ENCODE data around the gene GET3. TPM values are rescaled to one million over a fixed set of nuclear protein-coding genes. Genes with fewer than 3 reads are reported as not detected.

Gene GET3
- total and polyA plus RNA-seq, 2 of the 4 experiments (the other 2 are of a cell fraction): 129 to 152 TPM

DNA sequence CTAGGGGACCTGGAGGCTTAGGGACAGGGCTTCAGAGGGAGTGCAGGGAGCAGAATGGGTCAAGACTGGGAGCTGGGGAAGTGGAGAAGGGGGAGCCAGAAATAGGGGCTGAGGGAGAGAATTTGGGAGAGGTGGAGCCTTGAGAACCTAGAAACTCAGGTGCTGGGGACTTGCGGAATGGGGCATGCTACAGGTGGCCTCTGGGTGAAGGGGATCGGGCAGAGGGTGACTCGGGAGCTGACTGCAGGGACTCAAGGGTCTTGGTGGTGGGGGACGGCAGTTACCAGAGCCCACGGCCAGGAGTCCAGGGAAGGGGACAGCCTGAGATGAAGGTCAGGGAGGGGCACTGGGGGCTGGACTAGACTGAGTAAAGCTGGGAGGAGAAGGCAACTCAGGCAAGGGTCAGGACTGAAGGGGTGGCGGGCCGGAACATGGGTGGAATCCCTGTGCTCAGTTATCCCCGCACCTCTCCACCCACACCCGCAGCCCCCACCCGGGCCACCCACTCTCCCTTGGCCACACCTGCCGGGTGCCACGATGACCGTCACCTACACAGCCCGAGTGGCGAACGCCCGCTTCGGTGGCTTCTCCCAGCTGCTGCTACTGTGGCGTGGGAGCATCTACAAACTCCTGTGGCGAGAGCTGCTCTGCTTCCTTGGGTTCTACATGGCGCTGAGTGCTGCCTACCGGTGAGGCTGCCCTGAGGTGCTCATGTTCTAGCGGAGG, 14.9 kb downstream of the GET3 start:
- 75% methylated on average over 5 of the region's 23 CpGs; no CpG with 5 or more reads in 1 of the 2 experiments for WGBS, 2 experiments (ENCODE audit: extremely low coverage in 2 of 2, insufficient read length in 1 of 2)
- Histone ChIP-seq H2AK9ac (replicated peaks; ENCODE audit: low read depth, low read length, poor library complexity) (no peak overlapping the region), H2BK5ac (ENCODE audit: low read depth, low read length, poor library complexity, severe bottlenecking) (no peak overlapping the region), H3K9me1 (ENCODE audit: insufficient read depth, low read length) (no peaks in the 10 kb centered on the region), H3K9me3 (ENCODE audit: control insufficient read depth, insufficient read depth, low read length) (peaks cover 5% of the 10 kb centered on the region; the same call in 1 of the 2 replicates), H4K8ac (ENCODE audit: low read depth in 2 of 2, low read length in 2 of 2) (no peak overlapping the region), H4K20me1 (ENCODE audit: insufficient read depth, low read length) (no peaks in the 10 kb centered on the region), H2BK15ac (ENCODE audit: low read depth, low read length) (no peak overlapping the region), H3K18ac (ENCODE audit: low read depth, low read length) (no peak overlapping the region), H3K56ac (ENCODE audit: extremely low read depth, insufficient read depth, low read length) (no peak overlapping the region), H2AK5ac (ENCODE audit: low read depth, low read length) (no peak overlapping the region), H2BK20ac (ENCODE audit: low read depth, low read length) (no peak overlapping the region), H3K79me1 (ENCODE audit: low read depth in 1 of 2, low read length in 2 of 2) (no peaks in the 10 kb centered on the region; a peak in 1 of 4 replicates), H3K4me1 (ENCODE audit: control insufficient read depth, insufficient read depth, low read length) (peaks cover 3% of the 10 kb centered on the region; the same call in 1 of the 2 replicates), H3K36me3 (ENCODE audit: control insufficient read depth, insufficient read depth, low read length) (peaks cover 7% of the 10 kb centered on the region), H3K9ac (ENCODE audit: low read depth, low read length) (no peak overlapping the region), H3K4me2 (ENCODE audit: low read depth, low read length) (no peak overlapping the region), H3K23ac (ENCODE audit: low read depth, low read length) (no peak overlapping the region), H3K27ac (ENCODE audit: insufficient read depth, low read length) (no peak overlapping the region), H2AFZ (replicated peaks; ENCODE audit: low read length, poor library complexity) (no peak overlapping the region), H4K5ac (ENCODE audit: low read depth, low read length) (no peak overlapping the region), H3K14ac (replicated peaks; ENCODE audit: low read depth, low read length) (no peak overlapping the region), H3K4ac (ENCODE audit: low read depth, low read length) (no peak overlapping the region), H2BK120ac (ENCODE audit: low read depth, low read length) (no peak overlapping the region), H3K27me3 (ENCODE audit: control insufficient read depth, insufficient read depth, low read length) (peaks cover 26% of the 10 kb centered on the region), H4K91ac (ENCODE audit: insufficient read depth, low read depth, low read length) (no peak overlapping the region), H3K4me3 (ENCODE audit: insufficient read depth, low read depth, low read length) (no peak overlapping the region)
- in situ Hi-C loops (cut with MboI; ENCODE audit: low sequenced_read_pairs) (no loop called here), intact Hi-C loops (cut with micrococcal nuclease) (no loop called here), dilution Hi-C loops (cut with HindIII; ENCODE audit: low sequenced_read_pairs, unreplicated experiment) (no loop called here)
- ChIA-PET POLR2A (ENCODE audit: unreplicated experiment) (no interaction called here), CTCF (no interaction called here)
- TF ChIP-seq, protein P1, sequence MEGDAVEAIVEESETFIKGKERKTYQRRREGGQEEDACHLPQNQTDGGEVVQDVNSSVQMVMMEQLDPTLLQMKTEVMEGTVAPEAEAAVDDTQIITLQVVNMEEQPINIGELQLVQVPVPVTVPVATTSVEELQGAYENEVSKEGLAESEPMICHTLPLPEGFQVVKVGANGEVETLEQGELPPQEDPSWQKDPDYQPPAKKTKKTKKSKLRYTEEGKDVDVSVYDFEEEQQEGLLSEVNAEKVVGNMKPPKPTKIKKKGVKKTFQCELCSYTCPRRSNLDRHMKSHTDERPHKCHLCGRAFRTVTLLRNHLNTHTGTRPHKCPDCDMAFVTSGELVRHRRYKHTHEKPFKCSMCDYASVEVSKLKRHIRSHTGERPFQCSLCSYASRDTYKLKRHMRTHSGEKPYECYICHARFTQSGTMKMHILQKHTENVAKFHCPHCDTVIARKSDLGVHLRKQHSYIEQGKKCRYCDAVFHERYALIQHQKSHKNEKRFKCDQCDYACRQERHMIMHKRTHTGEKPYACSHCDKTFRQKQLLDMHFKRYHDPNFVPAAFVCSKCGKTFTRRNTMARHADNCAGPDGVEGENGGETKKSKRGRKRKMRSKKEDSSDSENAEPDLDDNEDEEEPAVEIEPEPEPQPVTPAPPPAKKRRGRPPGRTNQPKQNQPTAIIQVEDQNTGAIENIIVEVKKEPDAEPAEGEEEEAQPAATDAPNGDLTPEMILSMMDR (conservative IDR thresholded peaks at IDR 0.05; ENCODE audit: low read depth, low read length): no peak
- TF ChIP-seq FOS (IDR thresholded peaks at IDR 0.05; ENCODE audit: low read depth, low read length) (no peak), CHD1 (IDR thresholded peaks at IDR 0.05; ENCODE audit: low read depth, low read length) (no peak), NFE2L2 (IDR thresholded peaks at IDR 0.05; ENCODE audit: low read depth, low read length) (no peak), CEBPB (IDR thresholded peaks at IDR 0.05; ENCODE audit: low read depth, low read length) (no peak), MAFK (IDR thresholded peaks at IDR 0.05; ENCODE audit: low read depth, low read length) (no peak), SMC3 (IDR thresholded peaks at IDR 0.05; ENCODE audit: low read depth, low read length) (no peak), MXI1 (IDR thresholded peaks at IDR 0.05; ENCODE audit: borderline replicate concordance, low read depth, low read length) (no peak), RFX5 (IDR thresholded peaks at IDR 0.05; ENCODE audit: low read depth, low read length) (no peak)
- TF ChIP-seq, protein P2, sequence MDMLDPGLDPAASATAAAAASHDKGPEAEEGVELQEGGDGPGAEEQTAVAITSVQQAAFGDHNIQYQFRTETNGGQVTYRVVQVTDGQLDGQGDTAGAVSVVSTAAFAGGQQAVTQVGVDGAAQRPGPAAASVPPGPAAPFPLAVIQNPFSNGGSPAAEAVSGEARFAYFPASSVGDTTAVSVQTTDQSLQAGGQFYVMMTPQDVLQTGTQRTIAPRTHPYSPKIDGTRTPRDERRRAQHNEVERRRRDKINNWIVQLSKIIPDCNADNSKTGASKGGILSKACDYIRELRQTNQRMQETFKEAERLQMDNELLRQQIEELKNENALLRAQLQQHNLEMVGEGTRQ (IDR thresholded peaks at IDR 0.05; ENCODE audit: low read depth, low read length): no peak
- no peak for ATAC-seq (ENCODE audit: low read depth)
- no TSS peak for BruUV-seq (replicated peaks)
- DNase-seq: no peak
